OCI-LY7 (cell line): ENCODE data around the gene CBR3.

Source experiments
- CTCF ChIP-seq: fragments of 200-600 bp; sonication (generic); conservative IDR thresholded peaks from 2 replicates; pipeline ENCODE4 v1.5.1; 2014; ENCODE audit warnings: mild to moderate bottlenecking, antibody characterized with exemption, low read length, moderate library complexity, mixed read lengths
- EZH2phosphoT487 ChIP-seq: fragments of 200-600 bp; sonication (generic); IDR thresholded peaks from 2 replicates; pipeline ENCODE4 v1.6.1; 2018; ENCODE audit warnings: low read depth, borderline replicate concordance, mild to moderate bottlenecking, mixed run types, antibody characterized with exemption, low read length, moderate library complexity, mixed read lengths

- TF ChIP-seq CTCF (no peak), EZH2phosphoT487 (no peak)
Observed at GRCh38 chr21:36098182-36098532, 36.7 kb upstream of the CBR3 start.
